ENCODE measurements around the gene LRRC19. TPM values are rescaled to one million over a fixed set of nuclear protein-coding genes. Genes with fewer than 3 reads are reported as not detected.

The LRRC19 gene, protein sequence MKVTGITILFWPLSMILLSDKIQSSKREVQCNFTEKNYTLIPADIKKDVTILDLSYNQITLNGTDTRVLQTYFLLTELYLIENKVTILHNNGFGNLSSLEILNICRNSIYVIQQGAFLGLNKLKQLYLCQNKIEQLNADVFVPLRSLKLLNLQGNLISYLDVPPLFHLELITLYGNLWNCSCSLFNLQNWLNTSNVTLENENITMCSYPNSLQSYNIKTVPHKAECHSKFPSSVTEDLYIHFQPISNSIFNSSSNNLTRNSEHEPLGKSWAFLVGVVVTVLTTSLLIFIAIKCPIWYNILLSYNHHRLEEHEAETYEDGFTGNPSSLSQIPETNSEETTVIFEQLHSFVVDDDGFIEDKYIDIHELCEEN
- total RNA-seq = not detected

DNA sequence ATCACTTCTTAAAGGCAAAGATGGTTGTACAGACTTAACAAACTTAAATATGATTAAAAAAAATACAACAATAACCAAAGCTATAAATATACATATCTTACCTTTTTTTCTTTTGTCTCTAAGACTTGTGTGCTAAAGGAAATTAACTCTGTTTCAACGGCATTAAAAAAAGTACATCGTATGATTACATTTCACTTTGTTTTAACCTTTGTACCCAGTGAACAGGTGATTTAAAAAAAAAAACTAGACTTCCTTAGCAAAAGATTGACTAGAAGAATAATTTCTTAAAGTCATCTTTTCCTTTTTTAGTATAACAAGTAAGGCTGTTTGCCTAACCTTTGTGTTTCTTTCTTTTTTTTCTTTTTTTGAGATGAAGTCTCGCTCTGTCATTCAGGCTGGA, at the start of gene LRRC19:
Gene LRRC19 (minus strand): TSS at position 182 of the 400 bp plus-strand sequence. CDS start 5,978 bp downstream, outside the sequence.
- no peaks in the 10 kb centered on the region for H3K4me1 Mint-ChIP-seq
- no peak within 1 kb of the TSS for H3K27ac Mint-ChIP-seq
- no peak within 1 kb of the TSS for H3K4me3 Mint-ChIP-seq
- no peaks in the 10 kb centered on the region for H3K27me3 Mint-ChIP-seq
- H3K9me3 Mint-ChIP-seq (ENCODE audit: low read depth) = no peaks in the 10 kb centered on the region
- DNase-seq (no peak), ATAC-seq (no peak)
- ChIA-PET CTCF (no interaction called here), POLR2A (no interaction called here)
- H3K36me3 Mint-ChIP-seq (ENCODE audit: low read depth) = peaks cover 1% of the 10 kb centered on the region
- intact Hi-C loops (cut with DNase I, micrococcal nuclease) = no loop called here

DNA sequence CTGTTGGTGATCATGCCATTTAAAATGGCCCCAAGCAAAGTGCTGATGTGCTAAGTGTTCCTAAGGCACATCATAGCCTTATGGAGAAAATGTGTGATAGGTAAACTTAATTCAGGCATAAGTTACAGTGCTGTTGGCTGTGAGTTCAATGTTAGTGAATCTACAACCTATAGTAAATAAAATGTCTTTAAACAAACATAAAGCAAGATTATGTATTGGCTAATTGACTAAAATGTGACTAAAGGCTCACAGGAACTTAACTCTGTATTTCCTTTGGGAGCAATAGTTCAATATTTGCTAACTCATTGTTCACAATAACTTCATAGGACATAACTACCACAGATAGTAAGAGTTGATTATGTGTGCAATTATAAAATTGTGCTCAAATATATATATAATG, 49.4 kb upstream of the LRRC19 start:
- intact Hi-C loops (cut with DNase I, micrococcal nuclease) = no loop called here
- Mint-ChIP-seq H3K4me3 (no peak overlapping the region), H3K27me3 (no peaks in the 10 kb centered on the region), H3K4me1 (no peaks in the 10 kb centered on the region), H3K27ac (no peak overlapping the region), H3K9me3 (ENCODE audit: low read depth) (no peaks in the 10 kb centered on the region), H3K36me3 (ENCODE audit: low read depth) (peaks cover 11% of the 10 kb centered on the region)
- ChIA-PET CTCF (no interaction called here), POLR2A (no interaction called here)
- ATAC-seq (no peak), DNase-seq (no peak)

DNA sequence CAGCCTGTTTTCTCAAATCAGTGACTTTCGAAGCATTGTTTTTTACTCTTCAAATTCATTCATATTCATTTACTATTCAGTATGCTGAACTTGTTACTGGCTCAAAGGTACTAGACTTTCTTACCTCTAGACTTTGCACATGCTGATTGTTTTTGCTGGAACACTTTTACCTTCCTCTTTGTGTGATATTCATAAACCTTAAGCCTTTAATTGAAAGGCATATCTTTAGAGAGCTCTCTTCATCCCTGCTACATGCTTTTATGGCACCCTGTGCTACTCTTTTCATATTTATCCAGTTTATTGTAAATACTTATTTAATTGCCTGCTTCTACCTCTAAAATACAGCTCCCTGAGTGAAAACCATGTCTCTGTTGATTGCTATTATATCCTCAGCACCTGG, 48.7 kb upstream of the LRRC19 start:
- Mint-ChIP-seq H3K27me3 (no peaks in the 10 kb centered on the region), H3K9me3 (ENCODE audit: low read depth) (no peaks in the 10 kb centered on the region), H3K36me3 (ENCODE audit: low read depth) (peaks cover 13% of the 10 kb centered on the region), H3K4me3 (no peak overlapping the region), H3K4me1 (no peaks in the 10 kb centered on the region), H3K27ac (no peak overlapping the region)
- POLR2A ChIA-PET = no interaction called here
- CTCF ChIA-PET = no interaction called here
- DNase-seq = no peak
- intact Hi-C loops (cut with DNase I, micrococcal nuclease) = no loop called here
- no peak for ATAC-seq

DNA sequence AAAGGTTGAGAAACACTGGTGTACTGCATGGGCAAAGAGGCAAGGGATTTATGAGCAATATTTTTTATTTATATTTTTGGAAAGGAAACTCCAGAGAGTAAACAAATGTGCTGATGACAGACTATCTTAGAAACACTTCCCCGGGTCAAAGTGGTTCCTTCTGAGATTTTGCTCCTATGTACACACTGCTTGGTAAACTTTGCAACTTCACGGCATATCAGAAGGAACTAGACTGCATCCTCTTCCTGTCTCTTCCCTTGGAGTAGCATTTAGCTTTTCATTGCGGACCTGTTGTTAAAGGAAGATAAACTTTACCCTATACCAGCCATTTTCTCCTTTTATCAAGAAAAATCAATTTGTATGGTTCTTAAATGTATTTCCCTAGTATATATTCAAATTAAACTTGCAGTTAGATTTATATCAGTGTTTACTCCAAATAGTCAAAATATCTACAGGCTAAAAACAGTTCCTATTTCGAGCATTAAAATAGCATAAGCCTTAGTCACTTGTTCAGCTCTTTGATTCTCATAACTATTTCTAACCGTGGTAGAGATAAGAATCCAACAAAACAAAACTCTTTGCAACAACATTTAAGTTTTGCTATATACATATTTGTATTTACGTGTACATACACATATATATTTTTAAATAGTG, 48.0 kb upstream of the LRRC19 start:
- Mint-ChIP-seq H3K9me3 (ENCODE audit: low read depth) (no peaks in the 10 kb centered on the region), H3K27ac (no peak overlapping the region), H3K4me3 (no peak overlapping the region), H3K27me3 (no peaks in the 10 kb centered on the region), H3K36me3 (ENCODE audit: low read depth) (peaks cover 13% of the 10 kb centered on the region), H3K4me1 (no peaks in the 10 kb centered on the region)
- ATAC-seq (no peak), DNase-seq (no peak)
- intact Hi-C loops (cut with DNase I, micrococcal nuclease) = no loop called here
- ChIA-PET CTCF (no interaction called here), POLR2A (no interaction called here)

DNA sequence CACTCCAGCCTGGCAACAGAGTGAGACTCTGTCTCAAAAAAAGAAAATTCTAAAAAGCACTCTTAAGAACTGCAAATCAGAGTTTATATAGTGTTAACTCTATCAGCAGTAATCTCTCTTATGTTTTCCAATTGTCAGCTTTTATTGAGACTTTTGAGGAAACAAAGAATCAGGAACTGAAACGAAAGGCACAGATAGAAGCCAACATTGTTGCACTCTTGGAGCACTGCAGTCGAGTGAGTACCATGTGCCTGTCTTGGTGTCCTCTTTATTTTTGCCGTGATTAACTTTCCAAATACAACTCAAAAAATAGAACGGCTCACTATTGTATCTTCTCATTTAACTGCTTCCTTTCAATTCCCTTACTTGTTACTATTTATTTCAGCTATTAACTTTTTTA, 41.7 kb upstream of the LRRC19 start:
- peaks cover 10% of the 10 kb centered on the region for H3K36me3 Mint-ChIP-seq (ENCODE audit: low read depth)
- no peak overlapping the region for H3K27ac Mint-ChIP-seq
- no peaks in the 10 kb centered on the region for H3K9me3 Mint-ChIP-seq (ENCODE audit: low read depth)
- CTCF ChIA-PET = no interaction called here
- no peak overlapping the region for H3K4me3 Mint-ChIP-seq
- intact Hi-C loops (cut with DNase I, micrococcal nuclease) = no loop called here
- POLR2A ChIA-PET = no interaction called here
- no peaks in the 10 kb centered on the region for H3K27me3 Mint-ChIP-seq
- no peaks in the 10 kb centered on the region for H3K4me1 Mint-ChIP-seq
- ATAC-seq (no peak), DNase-seq (no peak)

DNA sequence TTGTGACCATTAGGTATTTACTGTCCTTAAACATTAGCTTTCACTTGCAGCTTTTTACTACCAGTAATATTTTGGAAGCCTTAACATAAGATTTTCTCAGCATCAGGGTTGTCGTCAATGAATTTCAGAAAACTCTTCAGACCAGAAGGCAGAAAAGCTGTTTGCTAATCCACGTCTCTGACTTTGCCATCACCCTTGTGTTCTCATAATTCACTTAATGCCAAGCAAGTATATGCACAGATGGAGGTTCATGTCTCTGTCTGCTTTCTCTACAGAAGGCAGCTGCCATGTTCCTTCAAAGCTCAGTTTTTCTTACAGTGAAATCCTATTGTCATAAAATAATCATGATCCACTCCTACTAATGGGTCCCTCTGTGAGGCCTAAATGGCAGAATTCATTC, 37.7 kb upstream of the LRRC19 start:
- ChIA-PET CTCF (no interaction called here), POLR2A (no interaction called here)
- H3K4me3 Mint-ChIP-seq = no peak overlapping the region
- no peaks in the 10 kb centered on the region for H3K9me3 Mint-ChIP-seq (ENCODE audit: low read depth)
- intact Hi-C loops (cut with DNase I, micrococcal nuclease) = no loop called here
- H3K36me3 Mint-ChIP-seq (ENCODE audit: low read depth) = no peaks in the 10 kb centered on the region
- no peak for ATAC-seq
- DNase-seq = no peak
- H3K27me3 Mint-ChIP-seq = no peaks in the 10 kb centered on the region
- H3K4me1 Mint-ChIP-seq = no peaks in the 10 kb centered on the region
- H3K27ac Mint-ChIP-seq = no peak overlapping the region

DNA sequence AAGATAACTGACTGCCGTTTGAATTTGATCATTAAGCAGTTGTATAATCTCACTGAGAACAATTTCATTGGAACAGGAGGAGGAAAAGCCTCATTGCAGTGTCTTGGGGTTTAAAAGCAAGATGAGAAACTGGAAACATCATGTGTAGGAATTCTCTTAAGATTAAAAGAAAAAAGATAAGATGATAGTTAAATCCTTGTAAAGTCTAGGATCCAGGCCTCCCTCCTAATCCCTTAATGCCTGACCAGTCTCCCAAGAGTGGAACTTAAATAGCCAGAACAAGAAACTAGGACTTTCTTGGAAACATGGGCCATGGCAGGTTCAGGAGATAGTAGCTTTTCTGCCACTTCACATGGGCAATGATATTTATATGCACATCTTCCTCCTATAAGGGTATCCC, 37.0 kb upstream of the LRRC19 start:
- Mint-ChIP-seq H3K27ac (no peak overlapping the region), H3K36me3 (ENCODE audit: low read depth) (no peaks in the 10 kb centered on the region)
- POLR2A ChIA-PET = no interaction called here

DNA sequence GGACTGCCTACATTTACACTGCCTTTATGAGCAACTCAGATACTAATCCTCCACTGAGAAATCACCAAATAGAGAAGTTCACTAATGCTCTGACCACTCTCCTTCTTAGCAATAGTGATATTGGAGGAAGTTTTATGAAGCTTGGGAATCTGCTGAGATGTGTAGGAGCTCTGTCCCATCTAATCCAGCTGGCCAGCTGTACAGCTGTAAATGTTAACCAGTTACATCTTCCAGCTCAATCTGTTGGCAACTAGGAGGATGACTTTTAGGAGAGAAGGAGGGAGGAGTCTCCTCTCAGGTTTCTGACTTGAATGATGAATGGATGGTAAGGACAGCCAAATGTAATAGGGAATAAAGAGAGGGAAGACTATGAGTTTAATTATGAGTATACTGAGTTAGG, 36.3 kb upstream of the LRRC19 start:
- ChIA-PET POLR2A (no interaction called here), CTCF (no interaction called here)
- no peak overlapping the region for H3K4me3 Mint-ChIP-seq
- H3K9me3 Mint-ChIP-seq (ENCODE audit: low read depth) = no peaks in the 10 kb centered on the region
- DNase-seq (no peak), ATAC-seq (no peak)
- H3K4me1 Mint-ChIP-seq = no peaks in the 10 kb centered on the region
- no peaks in the 10 kb centered on the region for H3K27me3 Mint-ChIP-seq
- intact Hi-C loops (cut with DNase I, micrococcal nuclease) = no loop called here
- no peak overlapping the region for H3K27ac Mint-ChIP-seq
- H3K36me3 Mint-ChIP-seq (ENCODE audit: low read depth) = no peaks in the 10 kb centered on the region

More for the DNA sequence above, 37.0 kb upstream of the LRRC19 start:
- intact Hi-C loops (cut with DNase I, micrococcal nuclease) = no loop called here
- CTCF ChIA-PET = no interaction called here
- no peak for DNase-seq
- ATAC-seq = no peak
- Mint-ChIP-seq H3K4me3 (no peak overlapping the region), H3K27me3 (no peaks in the 10 kb centered on the region), H3K4me1 (no peaks in the 10 kb centered on the region), H3K9me3 (ENCODE audit: low read depth) (no peaks in the 10 kb centered on the region)

DNA sequence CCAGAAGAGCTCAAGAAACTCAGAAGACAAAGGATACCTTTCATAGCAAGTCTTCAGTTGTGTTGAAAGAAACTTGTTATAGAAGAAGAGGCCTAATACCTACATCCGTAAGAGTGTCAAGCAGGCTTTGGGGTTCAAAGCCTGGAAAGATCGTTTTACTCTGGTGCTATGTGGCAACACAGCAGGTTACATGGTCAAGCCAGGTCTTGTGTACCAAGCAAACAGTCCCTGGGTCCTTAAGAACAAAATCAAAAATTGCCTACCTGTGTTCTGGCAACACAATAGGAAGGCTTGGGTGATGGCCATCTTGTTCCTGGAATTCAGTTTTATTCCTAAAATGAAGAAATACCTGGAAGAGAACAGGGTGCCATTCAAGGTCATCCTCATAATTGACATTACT, 32.0 kb upstream of the LRRC19 start:
- intact Hi-C loops (cut with DNase I, micrococcal nuclease) = loop anchor here in 1 of 2 experiments (10.0 kb wide), 1 partner anchor 487 kb away; the partner anchor contains the start of genes IFNK and MOB3B
- DNase-seq = no peak
- POLR2A ChIA-PET = interaction anchor here (0.6 to 0.8 kb wide), 2 partner anchors 233 to 638 kb away, joined by 3 to 10 read pairs; no protein-coding TSS in a partner anchor
- H3K4me1 Mint-ChIP-seq = no peaks in the 10 kb centered on the region
- no peaks in the 10 kb centered on the region for H3K9me3 Mint-ChIP-seq (ENCODE audit: low read depth)
- no peak overlapping the region for H3K27ac Mint-ChIP-seq
- no peaks in the 10 kb centered on the region for H3K36me3 Mint-ChIP-seq (ENCODE audit: low read depth)
- no peak overlapping the region for H3K4me3 Mint-ChIP-seq
- no peak for ATAC-seq
- H3K27me3 Mint-ChIP-seq = no peaks in the 10 kb centered on the region
- CTCF ChIA-PET = interaction anchor here (0.8 to 1.4 kb wide), 2 partner anchors 237 to 239 kb away, joined by 3 to 4 read pairs; no protein-coding TSS in a partner anchor

DNA sequence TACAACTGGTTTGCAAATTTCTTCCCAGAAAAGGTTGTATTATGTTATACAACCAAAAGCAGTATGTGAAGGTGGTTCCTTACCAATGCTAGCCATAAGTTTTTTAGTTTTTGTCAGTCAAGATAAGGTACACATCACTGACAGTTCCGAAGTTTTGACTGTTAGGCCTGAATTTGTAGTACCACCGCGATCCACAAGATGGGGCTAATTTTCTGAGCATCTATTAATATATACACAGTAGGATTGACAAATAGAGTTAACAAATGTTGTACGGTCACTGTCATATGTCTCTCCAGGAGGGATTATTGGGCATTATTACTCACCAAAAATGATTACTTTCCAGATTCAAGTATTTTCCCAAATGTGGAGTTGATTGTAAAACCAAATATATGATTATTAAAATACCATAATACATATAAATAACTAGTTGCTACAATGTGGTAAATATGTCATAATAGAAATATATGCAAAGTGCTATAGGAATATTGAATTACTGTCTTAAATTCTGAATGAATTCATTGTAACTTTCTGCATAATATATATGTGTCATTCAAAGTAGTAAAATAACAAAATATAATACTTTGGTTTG, 28.4 kb upstream of the LRRC19 start:
- H3K27ac Mint-ChIP-seq = no peak overlapping the region
- intact Hi-C loops (cut with DNase I, micrococcal nuclease) = loop anchor here (1.0 to 10.0 kb wide), 2 partner anchors 242 to 491 kb away; partner anchors contain the start of genes IFNK (in 1 of the 2) and MOB3B (in 1 of the 2)
- no peaks in the 10 kb centered on the region for H3K36me3 Mint-ChIP-seq (ENCODE audit: low read depth)
- no peak overlapping the region for H3K4me3 Mint-ChIP-seq
- ChIA-PET POLR2A (no interaction called here), CTCF (no interaction called here)
- DNase-seq = peak; percentile 72
- ATAC-seq = peak; percentile 55
- H3K27me3 Mint-ChIP-seq = no peaks in the 10 kb centered on the region
- H3K9me3 Mint-ChIP-seq (ENCODE audit: low read depth) = no peaks in the 10 kb centered on the region
- H3K4me1 Mint-ChIP-seq = no peaks in the 10 kb centered on the region

DNA sequence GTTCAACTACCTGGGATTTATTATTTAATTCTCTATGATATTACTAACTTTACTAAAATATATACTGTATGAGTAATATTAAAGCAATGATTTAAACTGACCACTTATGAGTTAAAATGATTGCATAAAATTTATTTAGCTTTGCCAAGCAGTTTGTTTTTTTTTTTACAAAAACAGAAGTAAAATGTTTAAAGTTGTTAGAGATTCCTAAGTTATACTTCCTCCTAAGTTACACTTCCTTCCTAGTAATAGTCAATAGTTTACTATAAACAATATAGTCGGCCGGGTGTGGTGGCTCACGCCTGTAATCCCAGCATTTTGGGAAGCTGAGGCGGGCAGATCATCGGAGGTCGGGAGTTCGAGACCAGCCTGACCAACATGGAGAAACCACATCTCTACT, 23.7 kb upstream of the LRRC19 start:
- Mint-ChIP-seq H3K9me3 (ENCODE audit: low read depth) (no peaks in the 10 kb centered on the region), H3K27me3 (no peaks in the 10 kb centered on the region), H3K4me3 (no peak overlapping the region), H3K4me1 (no peaks in the 10 kb centered on the region), H3K27ac (no peak overlapping the region), H3K36me3 (ENCODE audit: low read depth) (peaks cover 6% of the 10 kb centered on the region)
- ChIA-PET CTCF (interaction anchor here (0.6 to 0.7 kb wide), 2 partner anchors 15 to 696 kb away, joined by 3 to 7 read pairs; no protein-coding TSS in a partner anchor), POLR2A (no interaction called here)
- intact Hi-C loops (cut with DNase I, micrococcal nuclease) = no loop called here
- DNase-seq (no peak), ATAC-seq (no peak)

DNA sequence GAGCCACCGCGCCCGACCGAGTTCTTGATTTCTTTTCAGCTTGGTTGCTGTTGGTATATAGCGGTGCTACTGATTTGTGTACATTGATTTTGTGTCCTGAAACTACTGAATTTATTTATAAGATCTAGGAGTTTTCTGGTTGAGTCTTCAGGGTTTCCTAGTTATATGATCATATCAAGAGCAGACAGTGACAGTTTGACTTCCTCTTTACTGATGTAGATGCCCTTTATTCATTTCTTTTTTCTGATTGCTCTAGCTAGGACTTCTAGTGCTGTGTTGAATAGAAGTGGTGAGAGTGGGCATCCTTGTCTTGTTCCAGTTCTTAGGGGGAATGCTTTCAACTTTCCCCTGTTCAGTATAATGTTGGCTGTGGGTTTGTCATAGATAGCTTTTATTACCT, 17.4 kb upstream of the LRRC19 start:
- Mint-ChIP-seq H3K27ac (no peak overlapping the region), H3K4me3 (no peak overlapping the region), H3K9me3 (ENCODE audit: low read depth) (no peaks in the 10 kb centered on the region), H3K27me3 (no peaks in the 10 kb centered on the region), H3K36me3 (ENCODE audit: low read depth) (peaks cover 31% of the 10 kb centered on the region), H3K4me1 (no peaks in the 10 kb centered on the region)
- POLR2A ChIA-PET = no interaction called here
- ATAC-seq (no peak), DNase-seq (no peak)
- intact Hi-C loops (cut with DNase I, micrococcal nuclease) = no loop called here
- CTCF ChIA-PET = interaction anchor here (0.6 kb wide), 1 partner anchor 12 kb away, joined by 3 read pairs; no protein-coding TSS in a partner anchor
